GM12873 (cell line): ENCODE results near the gene DLGAP1.

Source experiments
- TF ChIP-seq, protein P1 (sequence below): IDR thresholded peaks from 2 replicates; pipeline ENCODE4 v1.5.1; 2012; ENCODE audit warnings: low read depth, mild to moderate bottlenecking, moderate library complexity, low read length, control low read depth; ENCODE audit not compliant: insufficient read depth; ENCODE audit errors: missing control alignments

Gene DLGAP1

DNA sequence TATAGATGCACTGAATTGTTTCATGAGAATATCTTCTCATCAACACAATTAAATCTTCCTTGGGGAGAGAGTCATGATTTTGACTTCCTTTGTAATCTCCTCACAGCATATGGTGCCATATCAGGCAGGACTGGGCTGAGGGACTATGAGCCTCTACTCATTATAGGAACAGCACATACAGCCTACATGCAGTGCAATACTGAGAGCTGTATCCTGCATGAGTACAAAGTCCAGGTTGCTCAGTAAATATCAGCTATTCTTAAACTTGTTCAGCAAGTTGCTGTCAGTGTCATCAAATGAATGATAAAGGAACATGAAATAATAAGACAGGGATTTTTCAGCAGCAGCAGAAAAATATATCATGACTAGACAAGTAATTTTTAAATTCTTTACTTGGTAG, 10.8 kb downstream of the DLGAP1 start:
- TF ChIP-seq, protein P1, sequence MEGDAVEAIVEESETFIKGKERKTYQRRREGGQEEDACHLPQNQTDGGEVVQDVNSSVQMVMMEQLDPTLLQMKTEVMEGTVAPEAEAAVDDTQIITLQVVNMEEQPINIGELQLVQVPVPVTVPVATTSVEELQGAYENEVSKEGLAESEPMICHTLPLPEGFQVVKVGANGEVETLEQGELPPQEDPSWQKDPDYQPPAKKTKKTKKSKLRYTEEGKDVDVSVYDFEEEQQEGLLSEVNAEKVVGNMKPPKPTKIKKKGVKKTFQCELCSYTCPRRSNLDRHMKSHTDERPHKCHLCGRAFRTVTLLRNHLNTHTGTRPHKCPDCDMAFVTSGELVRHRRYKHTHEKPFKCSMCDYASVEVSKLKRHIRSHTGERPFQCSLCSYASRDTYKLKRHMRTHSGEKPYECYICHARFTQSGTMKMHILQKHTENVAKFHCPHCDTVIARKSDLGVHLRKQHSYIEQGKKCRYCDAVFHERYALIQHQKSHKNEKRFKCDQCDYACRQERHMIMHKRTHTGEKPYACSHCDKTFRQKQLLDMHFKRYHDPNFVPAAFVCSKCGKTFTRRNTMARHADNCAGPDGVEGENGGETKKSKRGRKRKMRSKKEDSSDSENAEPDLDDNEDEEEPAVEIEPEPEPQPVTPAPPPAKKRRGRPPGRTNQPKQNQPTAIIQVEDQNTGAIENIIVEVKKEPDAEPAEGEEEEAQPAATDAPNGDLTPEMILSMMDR = no peak

DNA sequence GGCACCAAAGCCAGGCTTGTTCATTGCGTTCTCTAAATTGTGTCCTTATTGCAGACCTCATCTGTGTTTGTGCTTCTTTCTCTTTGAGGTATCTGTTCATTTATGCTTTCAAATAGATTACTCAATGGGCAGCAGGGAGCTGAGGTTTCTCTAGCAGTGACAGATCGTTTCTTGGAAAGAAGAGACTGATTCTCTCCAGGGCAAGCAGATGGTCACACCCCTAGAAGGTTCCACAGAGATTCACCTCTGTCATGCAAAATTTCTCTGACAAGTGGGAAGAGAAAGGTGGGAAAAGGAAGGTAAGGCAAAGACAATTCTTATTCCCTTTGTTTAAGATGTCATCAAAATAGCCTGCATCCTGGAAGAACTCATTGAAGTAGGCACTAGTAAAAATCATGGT, 14.0 kb downstream of the DLGAP1 start:
- TF ChIP-seq, protein P1 = no peak

DNA sequence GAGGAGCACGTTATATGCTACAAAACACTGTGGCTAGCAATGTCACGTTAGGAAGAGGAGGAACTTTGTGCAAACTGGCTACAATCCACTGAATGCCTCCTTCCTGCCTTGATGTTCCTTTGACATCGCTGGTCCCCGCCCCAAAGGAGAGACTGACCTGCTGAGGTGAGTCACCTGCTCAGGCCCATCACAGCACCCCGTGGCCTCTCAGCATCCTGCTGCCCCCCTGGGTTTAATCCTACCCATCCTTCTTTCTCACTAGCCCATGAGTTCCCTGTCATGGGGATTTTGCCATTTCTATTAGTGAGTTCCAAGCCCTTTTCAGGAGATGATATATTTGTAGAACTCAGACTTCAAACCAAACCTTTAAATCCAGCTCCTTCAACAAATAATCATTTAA, 16.2 kb downstream of the DLGAP1 start:
- TF ChIP-seq, protein P1 = no peak

DNA sequence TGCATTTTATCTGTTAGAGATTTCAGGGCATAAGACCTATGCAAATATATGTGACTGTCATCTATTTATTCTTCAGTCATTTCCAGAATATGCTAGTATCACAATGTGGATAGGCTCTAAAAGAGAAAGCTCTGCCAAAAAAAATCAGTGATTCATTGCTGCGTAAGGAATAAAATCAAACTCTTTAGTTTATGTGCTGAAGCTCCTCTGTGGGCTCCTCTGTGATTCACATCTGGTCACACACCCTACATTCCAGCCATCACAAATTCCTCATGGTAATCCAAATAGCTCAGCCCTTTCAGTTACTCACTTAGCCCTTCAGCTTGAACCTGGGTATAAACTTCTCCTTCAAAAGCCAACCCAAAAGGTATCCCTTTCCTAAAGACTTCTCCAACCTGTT, 21.4 kb downstream of the DLGAP1 start:
- TF ChIP-seq, protein P1 = no peak

DNA sequence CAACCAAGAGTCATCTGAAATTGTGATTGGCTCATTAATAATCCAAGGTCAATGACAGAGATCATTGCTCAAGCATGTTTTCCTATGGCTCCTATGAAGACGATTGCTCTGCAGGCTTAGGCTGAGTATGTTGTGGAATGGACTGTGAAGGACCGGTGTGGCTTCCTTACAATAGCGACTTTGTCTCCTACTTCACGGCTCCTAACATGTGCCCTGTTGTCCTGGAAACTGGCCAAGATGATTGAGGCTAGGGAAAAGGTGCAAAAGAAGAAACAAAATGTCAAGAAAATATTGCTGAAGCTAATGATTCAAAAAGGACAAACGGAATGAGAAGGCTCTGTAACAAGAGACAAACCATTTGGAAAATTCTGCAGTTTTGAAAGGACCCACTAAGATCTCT, 24.3 kb downstream of the DLGAP1 start:
- TF ChIP-seq, protein P1 = no peak

DNA sequence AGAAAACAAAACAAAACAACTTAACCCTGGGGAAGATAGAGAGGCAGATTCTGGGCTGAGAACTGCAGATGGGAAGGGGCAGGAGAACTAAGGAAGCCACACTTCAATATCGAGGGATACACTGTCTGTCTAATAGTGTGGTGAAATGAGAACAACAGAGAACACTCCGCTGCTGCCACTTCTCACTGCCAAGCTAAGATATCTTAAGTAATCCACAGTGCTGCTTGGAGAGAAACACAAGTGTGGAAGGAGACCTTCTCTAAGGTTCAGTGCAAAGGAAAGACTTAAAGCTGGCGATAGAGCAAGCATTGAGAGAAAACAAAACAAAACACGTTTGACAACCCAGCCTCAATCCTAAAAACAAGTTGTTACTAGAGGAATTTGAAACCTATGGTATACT, 37.4 kb downstream of the DLGAP1 start:
- TF ChIP-seq, protein P1 = no peak

DNA sequence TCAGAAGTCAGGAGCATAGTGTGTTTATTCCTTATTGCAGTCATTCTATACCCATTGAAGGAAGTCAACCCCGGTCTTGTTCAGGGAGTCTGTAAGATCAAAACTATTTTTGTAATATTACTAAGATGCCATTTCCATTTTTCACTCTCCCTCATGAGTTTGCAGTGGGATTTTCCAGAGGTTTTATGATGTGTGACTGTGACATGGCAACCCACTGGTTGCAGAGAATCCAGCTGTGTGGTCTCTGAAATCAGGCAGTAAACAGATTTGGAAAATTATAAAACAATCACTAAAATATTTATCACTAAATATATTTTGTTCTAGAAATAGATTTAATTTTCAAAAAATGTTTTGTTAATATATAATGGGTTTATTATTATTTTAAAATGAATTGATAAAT, 38.1 kb downstream of the DLGAP1 start:
- TF ChIP-seq, protein P1 = no peak

DNA sequence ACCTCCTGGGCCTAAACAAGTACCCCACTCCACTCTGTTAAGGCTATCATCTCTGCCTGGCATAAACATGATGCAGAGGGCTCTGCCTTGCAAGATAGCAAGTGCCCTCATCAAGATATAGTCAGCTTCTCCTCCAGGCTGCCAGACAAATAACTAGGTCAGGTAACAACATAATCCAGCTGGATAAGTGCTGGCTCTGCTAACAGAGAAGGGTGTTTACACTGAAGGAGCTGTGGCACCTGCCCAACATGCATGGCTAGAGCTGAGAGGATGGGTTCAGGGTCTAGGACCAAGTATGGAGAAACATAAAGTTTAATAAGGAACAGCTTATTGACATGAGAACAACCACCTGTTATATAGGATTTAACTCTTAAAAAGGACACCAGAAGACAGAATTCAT, 42.8 kb downstream of the DLGAP1 start:
- TF ChIP-seq, protein P1 = no peak
